GM23338 (cell line): ENCODE results near the gene FBLN2.

Experiments
- CTCF ChIP-seq, 2 experiments: fragments of 200-600 bp in 1 of 2; sonication (generic) in 1 of 2; conservative IDR thresholded peaks; 2 replicates each; pipeline versions ENCODE4 v1.5.1 to v1.6.1; 2016 to 2017; ENCODE audit warnings: antibody characterized with exemption in 2 of 2, low read depth in 2 of 2, mild to moderate bottlenecking in 2 of 2, moderate library complexity in 1 of 2
- EZH2 ChIP-seq: fragments of 200-600 bp; sonication (generic); IDR thresholded peaks from one replicate; pipeline ENCODE4 v1.8.0; 2017; ENCODE audit warnings: antibody characterized with exemption, mild to moderate bottlenecking, low read depth; ENCODE audit not compliant: unreplicated experiment
- EZH2phosphoT487 ChIP-seq: fragments of 200-600 bp; sonication (generic); IDR thresholded peaks from one replicate; pipeline ENCODE4 v1.8.1; 2018; ENCODE audit warnings: antibody characterized with exemption; ENCODE audit not compliant: unreplicated experiment
- POLR2AphosphoS5 ChIP-seq: IDR thresholded peaks from 2 replicates; pipeline ENCODE4 v1.6.1; 2016; ENCODE audit warnings: antibody characterized with exemption, low read depth
- REST ChIP-seq: IDR thresholded peaks from one replicate; pipeline ENCODE4 v1.6.1; 2018; ENCODE audit warnings: antibody characterized with exemption; ENCODE audit not compliant: unreplicated experiment

GRCh38 chr3:13536832-13537231 lies 12.1 kb upstream of the FBLN2 start:
- TF ChIP-seq POLR2AphosphoS5: no peak
- no peak for TF ChIP-seq EZH2phosphoT487
- no peak for TF ChIP-seq CTCF (conservative IDR thresholded peaks at IDR 0.05; ENCODE audit: low read depth in 2 of 2)
- TF ChIP-seq REST: no peak
- TF ChIP-seq EZH2: no peak
